CD4-positive, alpha-beta T cell treated with Interferon gamma for 1 hour (primary cell): ENCODE data around the gene IL37.

Source experiments
- DNase-seq: peaks from one replicate; pipeline ENCODE4 v3.0.0-alpha.2; 2020

The IL37 gene

GRCh38 chr2:112962308-112963175 lies 51.6 kb downstream of the IL37 start:
- no peak for DNase-seq

- DNase-seq, result no peak
Observed at GRCh38 chr2:112967023-112967422, 56.1 kb downstream of the IL37 start.
